Measurements from ENCODE around the gene SLC4A1. TPM values are rescaled to one million over a fixed set of nuclear protein-coding genes. Genes with fewer than 3 reads are reported as not detected.

SLC4A1 gene
- polyA plus RNA-seq (2012; ENCODE audit: low read depth, missing spikeins), result 0.03 TPM

GRCh38 chr17:44267818-44268490 is at the start of gene SLC4A1:
SLC4A1 (minus strand) TSS chr17:44268135; CDS start chr17:44262866, 5,269 bp downstream.
- DNase-seq (ENCODE audit: insufficient read length, low spot score) (peak; percentile 12), FAIRE-seq (no peak)
- TF ChIP-seq PAX5 (IDR thresholded peaks at IDR 0.05; ENCODE audit: insufficient read depth, low read length, severe bottlenecking) (no peak), POU2F2 (IDR thresholded peaks at IDR 0.05; ENCODE audit: low read depth, low read length) (no peak), TAF1 (IDR thresholded peaks at IDR 0.05; ENCODE audit: low read depth, low read length) (no peak), POLR2A (IDR thresholded peaks at IDR 0.05; ENCODE audit: low read depth, low read length) (no peak), POLR2AphosphoS5 (IDR thresholded peaks at IDR 0.05; ENCODE audit: low read depth, low read length) (no peak), SPI1 (IDR thresholded peaks at IDR 0.05; ENCODE audit: low read depth, low read length) (no peak)

GRCh38 chr17:44317545-44317944 is 49.6 kb upstream of the SLC4A1 start:
- TF ChIP-seq POLR2AphosphoS5 (IDR thresholded peaks at IDR 0.05; ENCODE audit: low read depth, low read length), result no peak
- TF ChIP-seq PAX5 (IDR thresholded peaks at IDR 0.05; ENCODE audit: insufficient read depth, low read length, severe bottlenecking), result no peak
- no peak for TF ChIP-seq POU2F2 (IDR thresholded peaks at IDR 0.05; ENCODE audit: low read depth, low read length)
- TF ChIP-seq SPI1 (IDR thresholded peaks at IDR 0.05; ENCODE audit: low read depth, low read length), result no peak
- no peak for TF ChIP-seq POLR2A (IDR thresholded peaks at IDR 0.05; ENCODE audit: low read depth, low read length)
- no peak for TF ChIP-seq TAF1 (IDR thresholded peaks at IDR 0.05; ENCODE audit: low read depth, low read length)
- FAIRE-seq, result no peak
- no peak for DNase-seq (ENCODE audit: insufficient read length, low spot score)

GRCh38 chr17:44315760-44316731 is 48.1 kb upstream of the SLC4A1 start:
- TF ChIP-seq PAX5 (IDR thresholded peaks at IDR 0.05; ENCODE audit: insufficient read depth, low read length, severe bottlenecking) (no peak), POU2F2 (IDR thresholded peaks at IDR 0.05; ENCODE audit: low read depth, low read length) (no peak)
- peak; percentile 50 for FAIRE-seq
- DNase-seq (ENCODE audit: insufficient read length, low spot score), result no peak

- DNase-seq (ENCODE audit: insufficient read length, low spot score), result peak; percentile 83
- TF ChIP-seq PAX5 (IDR thresholded peaks at IDR 0.05; ENCODE audit: insufficient read depth, low read length, severe bottlenecking), result no peak
- no peak for TF ChIP-seq TAF1 (IDR thresholded peaks at IDR 0.05; ENCODE audit: low read depth, low read length)
- TF ChIP-seq POLR2A (IDR thresholded peaks at IDR 0.05; ENCODE audit: low read depth, low read length), result no peak
- peak; percentile 90 for FAIRE-seq
These were observed 47.1 kb upstream of the SLC4A1 start for GRCh38 chr17:44314869-44315661.

- no peak for FAIRE-seq
- TF ChIP-seq POLR2A (IDR thresholded peaks at IDR 0.05; ENCODE audit: low read depth, low read length) (no peak), POLR2AphosphoS5 (IDR thresholded peaks at IDR 0.05; ENCODE audit: low read depth, low read length) (no peak), TAF1 (IDR thresholded peaks at IDR 0.05; ENCODE audit: low read depth, low read length) (no peak), SPI1 (IDR thresholded peaks at IDR 0.05; ENCODE audit: low read depth, low read length) (no peak), POU2F2 (IDR thresholded peaks at IDR 0.05; ENCODE audit: low read depth, low read length) (no peak), PAX5 (IDR thresholded peaks at IDR 0.05; ENCODE audit: insufficient read depth, low read length, severe bottlenecking) (no peak)
- DNase-seq (ENCODE audit: insufficient read length, low spot score), result no peak
These were observed 46.6 kb upstream of the SLC4A1 start for GRCh38 chr17:44314524-44314868.

- no peak for FAIRE-seq
- no peak for TF ChIP-seq TAF1 (IDR thresholded peaks at IDR 0.05; ENCODE audit: low read depth, low read length)
- no peak for TF ChIP-seq PAX5 (IDR thresholded peaks at IDR 0.05; ENCODE audit: insufficient read depth, low read length, severe bottlenecking)
- no peak for TF ChIP-seq SPI1 (IDR thresholded peaks at IDR 0.05; ENCODE audit: low read depth, low read length)
- no peak for TF ChIP-seq POU2F2 (IDR thresholded peaks at IDR 0.05; ENCODE audit: low read depth, low read length)
- TF ChIP-seq POLR2A (IDR thresholded peaks at IDR 0.05; ENCODE audit: low read depth, low read length), result no peak
- no peak for TF ChIP-seq POLR2AphosphoS5 (IDR thresholded peaks at IDR 0.05; ENCODE audit: low read depth, low read length)
- no peak for DNase-seq (ENCODE audit: insufficient read length, low spot score)
These were observed 46.1 kb upstream of the SLC4A1 start for GRCh38 chr17:44314031-44314430.

GRCh38 chr17:44312396-44313104 is 44.6 kb upstream of the SLC4A1 start:
- no peak for DNase-seq (ENCODE audit: insufficient read length, low spot score)
- TF ChIP-seq PAX5 (IDR thresholded peaks at IDR 0.05; ENCODE audit: insufficient read depth, low read length, severe bottlenecking), result no peak
- FAIRE-seq, result no peak

- no peak for FAIRE-seq
- TF ChIP-seq PAX5 (IDR thresholded peaks at IDR 0.05; ENCODE audit: insufficient read depth, low read length, severe bottlenecking) (no peak), POLR2A (IDR thresholded peaks at IDR 0.05; ENCODE audit: low read depth, low read length) (no peak), POU2F2 (IDR thresholded peaks at IDR 0.05; ENCODE audit: low read depth, low read length) (no peak), POLR2AphosphoS5 (IDR thresholded peaks at IDR 0.05; ENCODE audit: low read depth, low read length) (no peak), TAF1 (IDR thresholded peaks at IDR 0.05; ENCODE audit: low read depth, low read length) (no peak), SPI1 (IDR thresholded peaks at IDR 0.05; ENCODE audit: low read depth, low read length) (no peak)
- no peak for DNase-seq (ENCODE audit: insufficient read length, low spot score)
These were observed 43.7 kb upstream of the SLC4A1 start for GRCh38 chr17:44311562-44312181.

Data from GM12891 (cell line).